DMS 273 (cell line): ENCODE results near the gene SMAP1.
A peak's percentile ranks its signal among the peaks of the same experiment; 100 is the strongest.

Source experiments
- DNase-seq: peaks from one replicate; lab custom pipeline; 2025; ENCODE audit not compliant: unreplicated experiment; lab: John Stamatoyannopoulos, UW

SMAP1 gene

DNA sequence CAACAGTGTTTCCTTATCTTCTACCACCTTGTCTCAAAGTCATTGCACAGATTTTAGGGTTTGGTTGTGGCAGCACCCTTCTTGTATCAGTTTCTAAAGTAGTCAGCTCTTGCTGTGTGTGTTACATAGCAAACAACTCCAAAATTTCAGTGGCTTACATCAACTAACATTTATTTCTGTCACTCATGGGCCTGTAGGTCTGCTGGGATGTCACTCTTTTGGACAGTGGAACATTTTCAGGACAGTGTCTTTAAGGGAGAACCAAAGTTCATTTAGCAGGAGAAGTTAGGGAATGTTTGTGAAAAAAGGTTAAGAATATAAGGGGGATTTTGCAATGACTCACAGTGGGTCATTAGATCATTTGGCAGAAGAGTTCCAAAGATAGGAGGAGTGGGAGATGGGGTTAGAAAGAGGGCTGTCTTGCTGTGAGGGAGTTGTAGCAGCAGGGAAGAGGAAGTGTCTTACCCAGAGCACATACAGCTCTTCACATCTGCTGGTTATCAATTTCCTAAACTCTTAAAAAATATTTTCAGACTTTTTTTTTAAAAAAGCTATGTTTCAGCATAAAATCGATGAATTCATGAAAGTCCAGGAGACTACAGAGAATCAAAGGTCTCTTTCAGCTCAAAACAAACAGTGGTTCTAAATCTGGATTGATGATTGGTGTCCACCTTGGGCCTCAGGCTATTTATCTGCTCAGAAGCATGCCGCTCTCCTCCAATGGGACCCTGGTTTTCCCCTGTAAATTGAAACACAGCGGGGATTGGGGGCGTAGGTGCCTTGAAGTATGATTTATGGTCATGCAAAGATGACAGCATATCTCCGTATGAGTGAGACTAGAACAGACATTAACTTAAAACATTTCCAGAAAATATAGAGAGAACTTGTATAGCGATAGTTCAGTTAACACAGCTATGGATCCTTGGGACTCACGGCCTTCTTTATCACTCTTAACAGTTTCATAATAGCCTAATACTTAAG, 171.9 kb downstream of the SMAP1 start:
- no peak for DNase-seq

DNA sequence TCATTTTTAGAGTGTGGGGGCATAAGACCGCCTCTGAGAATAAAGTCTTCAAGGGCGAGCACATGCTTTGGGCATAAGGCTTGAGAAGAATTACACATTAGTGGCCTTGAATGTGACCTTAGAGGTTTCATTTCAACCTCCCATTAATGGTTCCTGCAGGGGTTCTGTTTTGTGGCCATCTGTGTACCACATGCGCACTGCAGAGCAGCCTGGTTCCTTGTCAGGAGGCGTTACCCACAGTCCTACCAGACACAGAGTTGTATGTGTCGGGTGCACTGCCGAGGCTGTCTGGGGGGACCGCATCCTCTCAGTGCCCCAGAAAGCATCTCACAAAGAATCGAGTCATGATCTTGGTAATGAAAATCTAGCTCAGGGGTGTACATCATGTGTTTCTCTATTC, 173.4 kb downstream of the SMAP1 start:
- DNase-seq: no peak

DNA sequence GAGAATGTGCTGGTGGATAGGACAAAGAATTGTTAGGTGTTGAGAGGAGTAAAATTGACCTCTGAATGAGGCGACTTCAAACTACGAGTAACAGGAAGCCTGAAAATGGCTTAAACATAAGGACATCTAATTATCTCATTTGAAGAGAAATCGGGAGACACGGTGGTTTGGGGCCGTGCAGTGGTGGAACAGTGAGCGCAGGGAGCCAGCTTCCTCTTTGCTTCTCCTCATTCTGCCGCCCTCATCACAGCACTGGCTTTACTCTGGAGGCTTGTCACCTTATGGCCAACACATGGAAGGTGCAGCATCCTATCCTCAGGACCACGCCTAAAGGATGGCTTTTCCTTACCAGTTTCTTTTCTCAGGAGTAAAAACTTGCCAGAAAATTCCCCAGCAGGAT, 174.9 kb downstream of the SMAP1 start:
- DNase-seq: no peak

DNA sequence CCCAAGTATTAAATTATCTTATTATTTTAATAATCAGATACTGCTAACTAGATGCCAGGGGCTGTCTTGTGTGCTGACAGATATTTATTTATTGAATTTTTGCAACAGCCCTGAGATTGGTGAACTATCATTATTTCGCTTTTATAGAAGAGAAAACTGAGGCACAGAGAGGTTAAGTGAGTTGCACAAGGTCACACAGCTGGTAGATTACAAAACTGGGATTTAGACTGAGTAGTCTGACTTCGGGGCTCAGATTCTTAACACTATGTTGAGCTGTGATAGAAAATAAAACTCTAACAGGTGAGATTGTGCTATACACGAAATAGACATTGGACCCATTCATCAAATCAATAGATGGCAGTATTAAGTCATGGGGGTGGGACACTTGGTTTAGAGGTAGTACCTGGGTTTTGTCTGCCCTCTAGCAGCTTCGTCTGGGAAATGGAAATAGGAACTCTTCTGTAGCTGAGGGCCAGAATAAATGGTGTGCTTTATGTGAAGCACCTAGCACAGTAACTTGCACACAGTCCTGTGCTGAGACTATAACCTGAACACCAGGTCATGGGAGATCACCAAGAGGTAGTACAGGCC, 175.7 kb downstream of the SMAP1 start:
- peak; percentile 6 for DNase-seq

- DNase-seq: no peak
Observed at GRCh38 chr6:70844301-70844700, 176.6 kb downstream of the SMAP1 start.

- DNase-seq: no peak
Observed at GRCh38 chr6:70846207-70846835, 178.6 kb downstream of the SMAP1 start.

- DNase-seq: peak; percentile 28
Observed at GRCh38 chr6:70847106-70848084, 179.7 kb downstream of the SMAP1 start.

- no peak for DNase-seq
Observed at GRCh38 chr6:70849348-70850069, 181.8 kb downstream of the SMAP1 start.

DNA sequence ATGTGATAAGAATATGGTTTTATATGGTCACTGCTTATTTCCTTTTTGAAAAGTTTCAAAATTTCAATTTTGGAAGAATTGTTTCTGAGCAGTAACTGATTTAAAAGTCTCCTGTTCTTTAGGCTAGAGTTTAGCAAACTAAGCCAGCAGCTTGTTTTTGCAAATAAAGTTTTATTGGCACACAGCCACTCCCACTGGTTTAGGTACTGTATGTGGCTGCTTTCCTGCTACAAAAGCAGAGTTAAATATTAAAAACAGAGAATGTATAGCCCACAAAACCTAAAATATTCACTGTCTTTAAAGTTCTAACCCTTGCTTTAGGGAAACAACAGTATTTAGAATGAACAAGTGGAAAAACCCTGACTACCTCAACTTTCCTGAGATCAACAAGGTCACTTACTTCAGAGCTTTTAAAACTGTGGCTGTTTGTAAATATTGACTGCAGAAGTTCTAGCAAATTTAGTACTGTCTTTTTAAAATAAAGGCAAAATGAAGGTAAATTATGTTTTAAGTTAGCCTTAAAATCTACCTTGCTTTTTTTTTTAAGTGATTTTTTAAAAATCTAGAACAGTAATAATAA, 185.1 kb downstream of the SMAP1 start:
- DNase-seq: no peak

DNA sequence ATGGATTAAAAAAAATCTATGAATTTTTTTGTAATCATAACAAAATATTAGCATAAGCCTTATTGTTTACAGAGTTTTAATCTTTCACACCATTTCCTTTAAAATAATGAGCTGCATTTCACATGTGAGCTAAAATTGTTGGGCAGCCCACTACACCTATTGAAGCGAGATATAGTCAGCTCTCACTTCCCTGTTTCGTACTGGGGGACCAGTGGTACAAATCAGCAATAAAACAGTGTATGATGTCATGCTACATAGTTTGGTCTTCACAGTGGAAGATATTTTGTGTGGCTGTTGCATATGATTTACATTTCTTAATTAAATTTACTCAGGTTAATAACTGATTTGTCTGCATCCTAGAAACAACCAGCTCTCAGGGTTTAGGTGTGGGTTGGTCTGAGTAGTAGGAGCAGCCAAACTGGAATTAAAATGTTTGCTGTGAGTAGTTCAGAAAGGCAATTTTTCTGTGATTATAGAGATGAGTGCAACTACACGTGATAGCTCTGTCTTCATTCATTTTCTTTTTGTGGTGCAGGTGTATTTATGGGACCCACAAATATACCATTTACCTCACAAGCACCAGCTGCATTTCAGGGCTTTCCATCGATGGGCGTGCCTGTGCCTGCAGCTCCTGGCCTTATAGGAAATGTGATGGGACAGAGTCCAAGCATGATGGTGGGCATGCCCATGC, 189.8 kb downstream of the SMAP1 start:
- DNase-seq: no peak

GRCh38 chr6:70860045-70860444, 192.4 kb downstream of the SMAP1 start:
- peak; percentile 86 for DNase-seq

DNA sequence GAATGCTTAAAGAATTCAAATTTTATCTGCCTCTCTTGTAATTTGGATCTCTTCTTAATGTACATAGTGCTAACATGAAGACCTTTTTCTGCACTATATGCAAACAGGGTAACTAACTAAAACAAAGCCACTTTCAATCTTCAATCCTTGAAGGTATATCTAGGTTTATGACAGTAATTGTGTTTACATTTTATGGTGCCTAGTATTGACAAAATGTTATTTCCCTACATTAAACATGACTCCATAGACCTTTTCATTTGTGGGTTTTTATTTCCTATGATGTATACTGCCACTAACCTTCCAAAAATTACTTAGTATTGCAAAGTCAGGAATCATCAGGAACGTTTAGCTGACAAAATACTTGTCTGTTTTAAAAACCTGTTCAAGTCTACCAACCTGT, 193.2 kb downstream of the SMAP1 start:
- no peak for DNase-seq

DNA sequence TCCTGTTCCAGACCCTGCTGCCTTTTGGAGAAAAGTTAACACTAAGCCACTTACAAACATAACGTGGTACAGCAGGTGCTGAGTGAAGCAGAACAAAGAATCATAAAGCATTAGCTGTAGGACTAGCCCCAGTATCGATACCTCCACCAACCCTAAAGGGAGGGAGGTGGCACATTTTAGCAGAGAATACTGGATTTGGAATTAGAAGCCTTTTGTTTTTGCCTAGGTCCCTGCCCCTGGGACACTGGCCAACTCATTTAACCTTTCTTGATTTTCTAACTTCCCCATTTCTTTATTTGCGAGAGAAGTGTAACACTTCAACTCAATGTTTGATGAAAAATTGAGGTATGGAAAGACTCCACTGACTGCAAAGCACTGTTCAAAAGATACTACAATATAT, 195.7 kb downstream of the SMAP1 start:
- DNase-seq: no peak

GRCh38 chr6:70864401-70864800, 196.7 kb downstream of the SMAP1 start:
- no peak for DNase-seq

- no peak for DNase-seq
Observed at GRCh38 chr6:70872469-70872868, 204.8 kb downstream of the SMAP1 start.

DNA sequence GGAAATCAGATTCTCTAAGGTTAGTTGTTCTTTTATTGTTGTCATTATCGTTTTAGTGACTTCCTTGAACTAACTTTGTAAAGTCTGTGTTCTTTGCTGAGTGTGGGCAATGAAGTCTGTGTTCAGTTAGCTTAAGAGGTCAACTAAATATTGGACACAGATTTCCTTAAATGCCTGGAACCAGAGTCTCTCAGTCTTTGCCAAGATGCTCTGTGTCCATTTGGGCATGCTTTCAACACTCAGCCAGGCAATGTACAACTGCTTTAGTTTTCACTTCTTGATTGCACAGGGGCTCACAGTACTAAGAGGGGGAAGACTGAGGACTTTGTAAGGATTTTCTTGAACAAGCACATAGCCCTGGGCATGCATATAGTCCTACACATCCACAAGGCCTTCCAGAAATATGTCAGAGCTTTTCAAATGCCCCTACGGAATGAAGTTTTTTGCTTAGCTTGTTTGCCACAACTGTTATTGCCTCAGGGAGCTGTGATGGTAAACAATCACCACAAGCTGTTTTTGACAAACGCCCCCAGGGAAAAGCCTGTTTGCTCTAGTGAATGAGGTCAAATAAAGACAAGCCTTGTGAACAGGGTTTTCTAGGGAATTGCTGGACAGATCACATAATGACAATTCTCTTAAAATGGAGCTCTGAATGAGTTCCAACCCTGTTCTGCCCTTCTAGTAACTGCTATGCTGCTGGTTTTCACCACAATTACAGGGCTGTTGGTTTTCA, 206.7 kb downstream of the SMAP1 start:
- DNase-seq: no peak

DNA sequence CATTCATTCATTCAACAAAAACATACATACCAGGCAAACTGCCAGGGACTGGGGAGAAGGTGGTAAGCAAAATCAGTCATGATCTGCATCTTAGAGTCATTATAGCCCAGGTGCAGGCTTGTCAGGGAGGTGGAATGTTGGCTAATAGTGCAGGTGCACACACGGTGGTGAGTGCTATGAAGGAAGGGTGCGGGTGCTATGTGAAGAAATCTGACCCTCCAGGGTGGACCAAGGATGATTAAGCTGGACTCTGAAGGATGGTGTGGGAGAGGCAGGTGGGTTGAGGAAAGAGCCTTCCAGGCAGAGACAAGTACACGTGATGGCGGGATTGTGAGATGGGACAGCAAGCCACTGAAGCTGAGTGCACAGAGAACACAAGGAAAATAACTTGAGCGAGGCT, 211.8 kb downstream of the SMAP1 start:
- DNase-seq: no peak
